Heart left ventricle (tissue), 16 donors: Measurements from ENCODE around the gene ENPP3. TPM values are rescaled to one million over a fixed set of nuclear protein-coding genes. Genes with fewer than 3 reads are reported as not detected.

ENCODE experiments used
- ATAC-seq, 4 donors: fragments of 200-7000 bp; cut with Tn5 transposase; one replicate each; pipeline ENCODE4 v1.9.1; 2020 to 2022; ENCODE audit warnings: moderate library complexity in 4 of 4, mild to moderate bottlenecking in 3 of 4, moderate number of reproducible peaks in 1 of 4
- DNase-seq, 5 donors: peaks; one replicate each; pipeline ENCODE4 v3.0.0-alpha.2; 2020
- H3K27ac ChIP-seq, 12 donors: fragments of 200-600 bp; sonication (generic) in 4 of 12; one replicate each; pipeline versions ENCODE4 v1.5.0 to v1.8.0; 2016 to 2022; ENCODE audit warnings: mild to moderate bottlenecking in 2 of 12
- H3K27me3 ChIP-seq, 9 donors: fragments of 200-600 bp; sonication (generic) in 2 of 9; one replicate each; pipeline versions ENCODE4 v1.5.1 to v1.8.0; 2016 to 2022; ENCODE audit warnings: mild to moderate bottlenecking in 3 of 9
- H3K36me3 ChIP-seq, 9 donors: fragments of 200-600 bp; sonication (generic) in 2 of 9; one replicate each; pipeline versions ENCODE4 v1.5.0 to v1.8.0; 2018 to 2022; ENCODE audit warnings: mild to moderate bottlenecking in 2 of 9
- H3K4me1 ChIP-seq, 12 donors: fragments of 200-600 bp; sonication (generic) in 4 of 12; one replicate each; pipeline versions ENCODE4 v1.5.0 to v1.8.0; 2016 to 2022; ENCODE audit warnings: mild to moderate bottlenecking in 3 of 12
- H3K4me3 ChIP-seq, 12 donors: fragments of 200-600 bp; sonication (generic) in 4 of 12; one replicate each; pipeline versions ENCODE4 v1.5.0 to v1.8.0; 2017 to 2022; ENCODE audit warnings: mild to moderate bottlenecking in 9 of 12, moderate library complexity in 4 of 12
- H3K9me3 ChIP-seq, 12 donors: fragments of 200-600 bp; sonication (generic) in 4 of 12; one replicate each; pipeline versions ENCODE4 v1.5.0 to v1.8.0; 2016 to 2022; ENCODE audit warnings: mild to moderate bottlenecking in 1 of 12
- POLR2A ChIP-seq, 2 donors: fragments of 450-650 bp; IDR thresholded peaks; one replicate each; pipeline ENCODE4 v1.6.1; 2017; ENCODE audit warnings: antibody characterized with exemption in 2 of 2, mild to moderate bottlenecking in 2 of 2, moderate library complexity in 2 of 2
- WGBS, 4 donors: extraction: QIAGEN DNeasy Blood & Tissue Kit in 2 of 4; methylation state at CpG; one replicate each; pipeline versions ENCODE4 v1.1.5 to v1.1.7; 2013 to 2018; 5-methylcytosine and 5-hydroxymethylcytosine counted together
- intact Hi-C, 10 donors: fragments of 100-400 bp; cut with DNase I; formaldehyde crosslinking; loops; one replicate each; pipeline versions ENCODE4 v1.11.1 to v1.14.2; 2022
- polyA plus RNA-seq, 2 donors: library from polyadenylated mRNA; stranded (reverse); fragments of 200-250 nt; gene quantifications; one replicate each; pipeline ENCODE4 v1.2.3, GENCODE V29; 2013
- total RNA-seq, 9 donors: library from RNA; depleted of rRNA in 2 of 9; stranded (reverse); fragments of >200 nt in 2 of 9; fragmentation: NEBNext Ultra II Directional in 3 of 9; extraction: Animal tissue kit (Norgen Biotek cat#: 25700) in 3 of 9; gene quantifications; one replicate each; pipeline versions ENCODE4 v1.1.0 to v1.2.4, GENCODE V29; 2016 to 2023
- TF ChIP-seq, protein P1 (sequence below), 12 donors: fragments of 200-600 bp; sonication (generic) in 4 of 12; IDR thresholded peaks; one replicate each; pipeline versions ENCODE4 v1.5.0 to v1.8.0; 2018 to 2022; ENCODE audit warnings: antibody characterized with exemption in 12 of 12, mild to moderate bottlenecking in 5 of 12
- donor health status: ischemic (EF 13 %, LVEDD 7.1; RV severe dilation, severe dysfunction).
- donor health status: healthy with polysubstance abuse.
- donor health status: DM: no; HTN: yes; CAD: no.
- donor health status: DM: no; HTN: no; CAD: no.
- donor health status: ischemic (EF 25% LVEDD 6.9; RV normal size, moderate dysfunction).
- donor health status: ischemic (EF 25% LVEDD 5.7; RV mildly dilated, moderate dysfunction).
- donor health status: healthy.
- donor health status: DM: yes; HTN: yes; CAD: no.
- donor health status: ischemic (EF 35%, LVEDD 5.7; RV mildly dilated, moderate dysfunction).
- donor health status: nonischemic (EF 11% LVEDD 7.7; RV severe dilation, severe dysfunction).
- donor health status: DM: yes; HTN: yes; CAD: no.
- donor health status: PGD.
- donor health status: ischemic (EF 29% LVEDD 5.4; RV normal size, mild dysfunction).
- donor health status: nonischemic (EF 23%, LVEDD 6.1; RV moderate dilation, normal function).

The ENPP3 gene
- total and polyA plus RNA-seq, 11 donors = 0.07 to 0.72 (median 0.42) TPM; not detected in 2

DNA sequence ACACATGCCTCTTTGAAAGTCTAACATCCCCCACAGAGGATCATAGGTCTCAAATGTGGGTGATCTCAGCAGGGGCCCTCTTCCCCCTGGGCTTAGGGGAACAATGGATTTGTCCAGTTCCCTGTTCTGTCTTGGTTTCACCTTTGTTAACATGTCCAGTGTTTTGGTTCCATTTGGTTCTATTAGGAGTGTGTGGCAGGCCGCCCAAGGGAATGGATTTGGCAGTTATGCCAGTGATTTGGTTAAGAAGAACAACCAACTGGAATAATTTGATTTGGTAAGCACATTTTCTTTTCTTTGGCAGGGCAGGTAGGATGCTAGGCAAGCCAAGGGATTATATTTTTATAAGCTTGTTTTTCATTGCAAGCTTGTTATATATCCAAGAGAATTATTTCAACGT, 142.2 kb downstream of the ENPP3 start:
- intact Hi-C loops = no loop called here
- no peaks in the 10 kb centered on the region for H3K27me3 ChIP-seq
- H3K9me3 ChIP-seq = no peaks in the 10 kb centered on the region
- peaks cover 0 to 3% (median 0%) of the 10 kb centered on the region in 12 donors for H3K4me1 ChIP-seq
- no peaks in the 10 kb centered on the region for H3K36me3 ChIP-seq
- ATAC-seq = no peak
- no peak for DNase-seq
- WGBS, 4 donors = 80 to 91% (median 89%) methylated on average over 2 of the region's 2 CpGs
- H3K4me3 ChIP-seq = no peak overlapping the region
- no peak overlapping the region for H3K27ac ChIP-seq
- no peak for TF ChIP-seq POLR2A (IDR thresholded peaks at IDR 0.05)

DNA sequence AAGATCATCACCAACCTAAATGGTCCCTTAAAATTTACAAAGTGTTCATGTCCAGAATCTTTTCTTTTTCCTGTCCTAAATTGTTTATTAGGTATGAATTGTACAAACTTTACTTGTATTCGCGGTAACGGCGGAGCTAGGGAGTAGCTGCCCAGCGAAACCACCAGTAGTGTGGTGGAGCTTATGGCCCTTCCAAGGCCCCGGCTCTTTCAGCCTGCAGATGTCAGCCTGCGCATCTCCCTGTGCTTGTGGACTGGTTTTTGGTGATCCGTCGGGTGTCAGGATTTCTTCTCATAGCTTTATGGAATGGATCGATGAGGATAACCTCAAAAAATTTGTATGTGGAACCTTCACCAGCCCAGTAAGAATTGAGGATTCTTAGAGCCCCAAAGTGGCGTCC, 143.5 kb downstream of the ENPP3 start:
- Histone ChIP-seq H3K4me3 (no peak overlapping the region), H3K36me3 (no peaks in the 10 kb centered on the region), H3K27ac (no peak overlapping the region), H3K27me3 (no peaks in the 10 kb centered on the region), H3K4me1 (peaks cover 0 to 3% (median 0%) of the 10 kb centered on the region in 12 donors), H3K9me3 (no peaks in the 10 kb centered on the region)
- 86 to 95% (median 92%) methylated on average over 11 of the region's 11 CpGs for WGBS, 4 donors
- DNase-seq (no peak), ATAC-seq (no peak)
- no peak for TF ChIP-seq POLR2A (IDR thresholded peaks at IDR 0.05)
- TF ChIP-seq, protein P1, sequence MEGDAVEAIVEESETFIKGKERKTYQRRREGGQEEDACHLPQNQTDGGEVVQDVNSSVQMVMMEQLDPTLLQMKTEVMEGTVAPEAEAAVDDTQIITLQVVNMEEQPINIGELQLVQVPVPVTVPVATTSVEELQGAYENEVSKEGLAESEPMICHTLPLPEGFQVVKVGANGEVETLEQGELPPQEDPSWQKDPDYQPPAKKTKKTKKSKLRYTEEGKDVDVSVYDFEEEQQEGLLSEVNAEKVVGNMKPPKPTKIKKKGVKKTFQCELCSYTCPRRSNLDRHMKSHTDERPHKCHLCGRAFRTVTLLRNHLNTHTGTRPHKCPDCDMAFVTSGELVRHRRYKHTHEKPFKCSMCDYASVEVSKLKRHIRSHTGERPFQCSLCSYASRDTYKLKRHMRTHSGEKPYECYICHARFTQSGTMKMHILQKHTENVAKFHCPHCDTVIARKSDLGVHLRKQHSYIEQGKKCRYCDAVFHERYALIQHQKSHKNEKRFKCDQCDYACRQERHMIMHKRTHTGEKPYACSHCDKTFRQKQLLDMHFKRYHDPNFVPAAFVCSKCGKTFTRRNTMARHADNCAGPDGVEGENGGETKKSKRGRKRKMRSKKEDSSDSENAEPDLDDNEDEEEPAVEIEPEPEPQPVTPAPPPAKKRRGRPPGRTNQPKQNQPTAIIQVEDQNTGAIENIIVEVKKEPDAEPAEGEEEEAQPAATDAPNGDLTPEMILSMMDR (IDR thresholded peaks at IDR 0.05) = no peak
- intact Hi-C loops = loop anchor here in 4 of 10 donors (5.0 to 10.0 kb wide), 2 partner anchors 86 to 132 kb away; no protein-coding TSS in a partner anchor

DNA sequence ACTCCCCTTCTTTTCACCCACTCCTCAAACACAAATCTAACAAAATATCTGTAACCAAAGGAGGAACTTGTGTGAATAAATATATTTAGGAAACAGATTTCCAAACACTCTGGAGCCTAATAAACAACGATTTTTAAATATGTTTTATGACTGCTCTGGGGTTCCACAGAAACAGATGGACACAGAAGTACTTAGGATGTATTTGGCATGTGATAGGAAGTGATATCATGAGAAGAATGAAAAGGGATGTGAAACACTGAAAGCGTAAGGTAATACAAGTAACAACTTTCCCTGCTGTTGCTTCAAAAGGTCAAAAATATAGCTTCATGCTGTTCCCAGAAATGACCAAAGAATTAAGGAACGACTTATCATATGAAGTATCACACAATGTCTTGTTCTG, 144.6 kb downstream of the ENPP3 start:
- Histone ChIP-seq H3K36me3 (no peaks in the 10 kb centered on the region), H3K27ac (no peak overlapping the region), H3K4me1 (peaks cover 0 to 3% (median 0%) of the 10 kb centered on the region in 12 donors), H3K27me3 (no peaks in the 10 kb centered on the region), H3K9me3 (no peaks in the 10 kb centered on the region), H3K4me3 (no peak overlapping the region)
- WGBS, 4 donors = 74 to 80% (median 77%) methylated on average over 3 of the region's 3 CpGs
- intact Hi-C loops = loop anchor here in 4 of 10 donors (5.0 to 10.0 kb wide), 2 partner anchors 87 to 131 kb away; no protein-coding TSS in a partner anchor
- no peak for ATAC-seq
- no peak for DNase-seq
- no peak for TF ChIP-seq POLR2A (IDR thresholded peaks at IDR 0.05)
- TF ChIP-seq, protein P1 (IDR thresholded peaks at IDR 0.05) = no peak

DNA sequence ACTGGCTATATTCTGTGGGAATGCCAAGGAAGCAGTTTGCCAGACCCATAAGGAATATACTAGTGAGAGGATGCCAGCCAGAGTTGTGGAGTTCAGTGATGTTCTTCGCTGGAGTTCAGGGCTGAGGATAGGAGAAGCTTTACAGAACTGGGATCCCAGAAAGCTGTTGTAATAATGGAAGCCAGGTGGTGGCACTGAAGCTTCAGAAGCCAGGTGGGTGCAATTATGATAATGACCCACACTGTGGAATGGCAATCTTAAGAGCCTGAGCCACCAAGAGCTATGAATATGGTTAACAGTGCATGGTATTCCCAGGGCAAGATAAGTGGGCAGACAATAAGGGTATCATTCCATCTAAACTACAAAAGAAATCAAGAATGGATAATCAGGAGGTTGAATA, 145.7 kb downstream of the ENPP3 start:
- Histone ChIP-seq H3K9me3 (no peaks in the 10 kb centered on the region), H3K27ac (no peak overlapping the region), H3K27me3 (no peaks in the 10 kb centered on the region), H3K4me1 (peaks cover 0 to 2% (median 0%) of the 10 kb centered on the region in 12 donors), H3K4me3 (no peak overlapping the region), H3K36me3 (no peaks in the 10 kb centered on the region)
- TF ChIP-seq, protein P1 (IDR thresholded peaks at IDR 0.05) = no peak
- TF ChIP-seq POLR2A (IDR thresholded peaks at IDR 0.05) = no peak
- 75 to 93% (median 82%) methylated on average over 1 of the region's 1 CpG for WGBS, 4 donors
- DNase-seq (no peak), ATAC-seq (no peak)
- intact Hi-C loops = loop anchor here in 4 of 10 donors (5.0 to 10.0 kb wide), 2 partner anchors 88 to 130 kb away; no protein-coding TSS in a partner anchor

DNA sequence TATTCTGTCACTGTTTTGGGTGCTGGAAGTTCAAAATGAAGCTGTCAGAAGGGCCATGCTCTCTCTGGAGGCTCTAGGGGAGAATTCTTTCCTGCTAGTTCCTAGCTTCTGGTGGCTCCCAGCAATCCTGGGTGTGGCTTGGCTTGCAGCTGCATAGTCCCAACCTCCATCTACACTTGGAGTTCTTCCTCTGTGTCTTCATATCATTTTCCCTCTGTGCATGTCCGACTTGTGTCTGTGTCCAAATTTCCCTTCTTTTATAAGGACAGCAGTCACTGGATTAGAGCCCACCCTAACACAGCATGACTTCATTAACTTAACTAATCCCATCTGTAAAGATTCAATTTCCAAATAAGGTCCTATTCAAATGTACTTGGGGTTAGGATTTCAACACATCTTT, 147.5 kb downstream of the ENPP3 start:
- peak in 2 of 4 donors; percentile 37 to 42 for ATAC-seq
- no peaks in the 10 kb centered on the region for H3K27me3 ChIP-seq
- peak overlapping the region in 1 of 12 donors; percentile 3 for H3K27ac ChIP-seq
- no peaks in the 10 kb centered on the region for H3K9me3 ChIP-seq
- intact Hi-C loops = loop anchor here in 4 of 10 donors (5.0 to 10.0 kb wide), 2 partner anchors 90 to 128 kb away; no protein-coding TSS in a partner anchor
- no peaks in the 10 kb centered on the region for H3K36me3 ChIP-seq
- peaks cover 0 to 5% (median 0%) of the 10 kb centered on the region in 12 donors for H3K4me1 ChIP-seq
- no peak for TF ChIP-seq POLR2A (IDR thresholded peaks at IDR 0.05)
- TF ChIP-seq, protein P1 (IDR thresholded peaks at IDR 0.05) = no peak
- H3K4me3 ChIP-seq = no peak overlapping the region
- 56 to 67% (median 63%) methylated on average over 1 of the region's 1 CpG for WGBS, 4 donors
- no peak for DNase-seq
